Ramos (cell line): Measurements from ENCODE around the gene PRKCZ.

Experiments
- in situ Hi-C: fragments of 300-500 bp; cut with MboI; formaldehyde crosslinking; loops from one replicate; pipeline ENCODE4 v1.14.3; 2022; ENCODE audit warnings: low sequenced_read_pairs; ENCODE audit not compliant: unreplicated experiment

The PRKCZ gene

DNA sequence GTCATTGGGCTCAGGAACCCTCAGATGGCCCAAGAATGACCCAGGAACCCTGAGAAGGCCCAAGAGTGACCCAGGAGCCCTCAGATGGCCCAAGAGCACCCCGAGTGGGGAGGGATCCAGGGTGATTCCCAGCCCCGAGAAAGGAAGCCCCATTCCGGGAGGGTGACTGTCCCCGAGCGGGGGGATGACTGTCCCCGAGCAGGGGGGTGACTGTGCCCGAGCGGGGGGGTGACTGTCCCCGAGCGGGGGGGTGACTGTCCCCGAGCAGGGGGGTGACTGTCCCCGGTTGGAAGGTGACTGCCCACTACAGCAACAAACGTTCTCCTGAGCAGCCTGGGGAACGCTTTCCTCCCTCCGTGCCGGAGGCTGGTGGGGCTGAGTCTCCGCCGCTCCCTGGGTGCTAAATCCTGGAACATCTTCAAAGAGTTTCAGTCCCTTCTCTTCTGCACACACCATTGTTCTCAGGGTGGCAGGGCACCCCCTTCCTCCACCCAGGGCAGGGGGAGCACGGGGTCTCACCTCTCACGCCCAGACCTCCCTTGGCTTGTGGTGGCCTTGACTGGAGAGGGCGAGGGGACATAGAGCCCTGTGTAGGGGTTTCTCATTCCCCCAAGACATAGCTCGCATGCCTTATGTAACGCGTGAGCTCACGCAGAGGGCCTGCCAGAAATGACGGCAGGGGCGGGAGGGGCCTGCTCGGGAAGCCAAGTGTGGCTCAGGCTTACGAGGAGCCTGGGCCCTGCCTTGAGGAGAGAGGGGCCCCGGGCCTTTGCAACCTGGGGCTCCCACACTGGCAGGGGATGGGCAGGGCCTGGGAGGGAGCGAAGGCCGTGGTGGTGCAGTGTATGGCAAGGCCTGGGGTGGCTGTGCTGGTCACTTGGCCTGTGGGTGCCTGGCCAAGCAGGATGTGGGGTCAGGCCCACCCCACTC, 163.6 kb downstream of the PRKCZ start:
- in situ Hi-C loops, result no loop called here

- in situ Hi-C loops, result no loop called here
Observed at GRCh38 chr1:2214541-2215241, 164.5 kb downstream of the PRKCZ start.

- in situ Hi-C loops, result no loop called here
Observed at GRCh38 chr1:2215329-2215728, 165.1 kb downstream of the PRKCZ start.

DNA sequence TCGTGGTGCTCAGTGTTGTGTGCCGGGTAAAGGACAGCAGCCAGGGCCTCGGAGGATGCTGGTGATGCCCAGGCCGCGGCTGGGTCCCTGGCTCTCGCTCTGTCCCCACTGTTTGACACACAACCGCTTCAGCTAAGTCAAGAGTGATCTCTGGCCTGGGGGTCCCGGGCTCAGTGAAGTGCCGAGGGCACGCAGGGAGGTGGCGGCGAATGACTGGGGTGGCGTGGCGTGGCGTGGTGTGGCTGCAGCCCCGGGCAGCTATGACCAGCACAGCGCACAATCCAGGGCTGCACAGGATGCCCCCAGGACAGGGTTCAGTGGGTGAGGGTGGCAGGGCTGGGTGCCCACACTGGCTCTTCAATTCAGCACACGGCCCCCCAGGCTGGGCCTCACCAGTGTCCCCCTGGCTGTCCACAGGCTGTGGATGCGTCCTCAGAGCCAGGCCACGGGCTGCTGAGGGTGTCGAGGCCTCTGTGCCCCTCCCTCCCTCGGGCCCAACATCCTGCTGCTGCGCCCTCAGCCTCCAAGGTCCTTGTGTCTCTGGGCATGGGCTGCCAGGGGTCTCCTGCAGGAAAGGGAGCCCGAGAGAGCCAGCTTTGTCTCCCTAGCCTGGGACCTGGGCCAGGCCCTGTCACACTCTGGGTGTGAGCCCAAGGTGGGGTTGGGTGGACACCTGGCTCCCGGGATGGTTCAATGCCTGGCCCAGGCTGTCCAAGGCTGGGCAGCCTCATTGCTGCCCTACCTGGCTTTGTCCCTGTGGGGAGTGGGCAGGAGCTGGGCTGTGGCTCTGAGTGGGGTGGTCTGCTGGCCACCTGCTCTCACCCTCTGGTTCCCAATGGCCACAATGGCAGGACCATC, 165.9 kb downstream of the PRKCZ start:
- in situ Hi-C loops, result no loop called here

DNA sequence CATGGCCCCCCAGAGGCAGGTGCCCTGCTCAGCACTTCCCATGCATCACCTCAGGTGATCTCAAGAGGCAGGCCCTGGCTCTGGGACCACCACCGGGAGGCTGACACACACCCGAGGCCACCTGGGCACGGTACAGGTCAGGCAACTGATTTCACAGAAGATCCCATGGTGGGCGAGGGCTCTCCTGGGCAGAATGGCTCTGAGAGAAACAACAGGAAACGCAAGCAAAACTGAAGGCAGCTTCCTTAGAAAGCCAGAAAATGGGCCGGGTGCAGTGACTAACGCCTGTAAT, 166.5 kb downstream of the PRKCZ start:
- in situ Hi-C loops, result no loop called here

DNA sequence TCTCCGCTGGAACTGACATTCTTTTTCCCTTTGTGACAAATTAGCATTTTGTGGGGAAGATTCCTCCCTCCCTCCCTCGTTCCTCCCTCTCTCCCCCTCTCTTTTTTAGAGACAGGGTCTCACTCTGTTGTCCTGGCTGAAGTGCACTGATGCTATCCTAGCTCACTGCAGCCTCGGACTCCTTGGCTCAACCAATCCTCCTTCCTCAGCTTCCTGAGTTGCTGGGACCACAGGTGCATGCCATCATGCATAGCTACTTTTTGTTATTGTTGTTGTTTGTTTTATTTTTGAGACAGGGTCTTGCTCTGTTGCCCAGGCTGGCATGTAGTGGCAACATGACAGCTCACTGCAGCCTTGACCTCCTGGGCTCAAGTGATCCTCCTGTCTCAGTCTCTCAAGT, 171.1 kb downstream of the PRKCZ start:
- in situ Hi-C loops, result no loop called here

- in situ Hi-C loops, result no loop called here
Observed at GRCh38 chr1:2224170-2224584, 174.0 kb downstream of the PRKCZ start.

DNA sequence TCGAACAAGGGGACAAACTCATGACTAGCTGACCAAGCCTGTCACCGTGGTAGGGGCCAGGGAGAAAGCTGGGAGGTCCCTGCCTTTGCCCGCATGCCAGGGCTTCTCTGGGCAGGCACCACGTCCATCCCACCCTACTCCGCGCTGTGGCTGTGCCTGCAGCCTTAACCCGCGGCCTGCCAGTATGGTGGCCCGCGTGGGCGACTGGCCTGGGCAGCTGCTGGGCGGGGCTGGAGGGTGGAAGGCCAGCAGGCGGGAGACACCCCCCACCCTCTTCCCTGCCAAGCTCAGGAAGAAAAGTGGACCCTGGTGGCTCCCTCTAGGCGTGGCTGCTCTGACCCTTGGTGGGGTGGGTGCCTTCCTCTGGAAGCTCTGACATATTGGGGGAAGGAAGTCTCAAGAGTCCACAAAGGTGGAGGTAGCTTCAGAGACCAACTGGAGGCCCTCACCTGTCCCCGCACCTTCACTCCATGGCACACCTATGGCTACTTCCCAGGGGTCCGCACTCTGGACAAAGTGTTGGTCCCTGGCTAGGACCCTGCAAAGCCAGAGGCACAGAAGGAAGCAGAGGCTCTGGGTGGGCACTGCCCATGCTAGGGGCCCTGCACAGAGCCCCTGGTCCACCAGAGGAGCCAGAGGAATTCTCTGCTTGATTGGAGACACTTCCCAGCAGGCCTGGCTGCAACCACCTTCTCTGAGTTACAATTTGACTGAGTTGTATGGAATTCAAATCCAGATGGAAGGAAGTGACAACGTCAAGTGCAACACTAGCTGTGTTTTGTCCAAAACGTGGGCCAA, 174.6 kb downstream of the PRKCZ start:
- in situ Hi-C loops, result no loop called here

GRCh38 chr1:2226525-2227345, 176.5 kb downstream of the PRKCZ start:
- in situ Hi-C loops, result no loop called here

DNA sequence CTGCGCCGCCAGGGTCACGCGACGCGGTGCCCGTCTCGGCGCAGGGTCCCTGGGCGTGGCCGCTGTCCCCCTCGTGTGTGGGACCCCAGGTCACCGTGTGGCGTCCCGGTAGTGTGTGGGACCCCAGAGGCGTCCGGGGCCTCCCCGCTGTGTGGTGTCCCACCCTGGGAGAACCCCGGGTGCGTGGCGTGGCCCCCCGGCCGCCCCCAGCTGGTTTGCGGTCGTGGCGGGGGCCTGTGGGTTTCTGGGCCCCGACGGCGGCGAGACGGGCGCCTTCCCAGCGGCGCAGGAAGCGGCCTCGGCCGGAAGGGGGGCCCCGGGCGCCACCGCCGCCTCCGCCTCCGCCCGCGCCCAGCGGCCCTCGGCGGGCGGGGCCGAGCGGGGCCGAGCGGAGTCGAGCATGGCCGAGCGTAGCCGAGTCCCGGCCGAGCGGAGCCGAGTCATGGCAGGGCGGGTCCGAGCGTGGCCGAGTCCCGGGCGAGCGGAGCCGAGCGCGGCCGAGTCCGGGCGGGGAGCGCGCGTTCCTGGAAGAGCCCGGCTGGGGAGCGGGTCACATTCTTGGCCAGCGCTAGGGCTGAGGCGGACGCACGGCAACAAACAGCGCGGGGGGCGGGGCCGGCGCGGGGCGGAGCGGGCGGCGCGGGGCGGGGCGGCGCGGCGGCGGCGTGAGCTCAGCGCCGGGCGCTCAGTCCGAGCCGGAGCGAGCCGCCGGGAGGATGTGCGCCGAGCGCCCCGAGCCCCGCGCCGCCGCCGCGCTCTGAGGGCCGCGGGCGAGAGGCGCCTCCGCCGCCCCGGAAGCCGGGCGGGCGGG, 177.3 kb downstream of the PRKCZ start:
- in situ Hi-C loops, result no loop called here

DNA sequence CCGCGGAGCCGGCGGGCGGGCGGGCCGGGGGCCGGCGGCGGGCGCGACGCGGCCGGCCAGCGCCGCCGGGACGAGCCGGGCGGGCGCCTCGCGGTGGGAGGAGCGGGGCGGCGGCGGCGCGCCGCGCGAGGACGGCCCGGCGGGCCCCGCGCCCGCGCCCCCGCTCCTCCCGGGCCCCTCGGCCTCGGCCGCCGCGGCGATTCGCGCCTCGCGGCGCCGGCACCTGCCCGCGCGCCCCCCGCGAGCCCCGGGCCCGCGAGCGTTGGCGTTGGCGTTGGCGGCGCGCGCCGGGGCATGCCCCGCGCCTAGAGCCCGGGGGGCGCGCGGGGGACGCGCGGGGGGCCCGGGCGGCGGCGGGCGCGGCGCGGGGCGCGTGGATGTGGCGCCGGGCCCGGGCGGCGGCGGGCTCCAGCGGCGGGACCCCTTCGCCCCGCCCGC, 178.0 kb downstream of the PRKCZ start, which contains the start of gene SKI:
Gene SKI, plus strand, starts transcription at position 163 of the 438 bp plus-strand sequence. CDS start 448 bp downstream, outside the sequence.
- in situ Hi-C loops, result no loop called here

GRCh38 chr1:2228694-2229036, 178.5 kb downstream of the PRKCZ start:
- in situ Hi-C loops, result no loop called here

DNA sequence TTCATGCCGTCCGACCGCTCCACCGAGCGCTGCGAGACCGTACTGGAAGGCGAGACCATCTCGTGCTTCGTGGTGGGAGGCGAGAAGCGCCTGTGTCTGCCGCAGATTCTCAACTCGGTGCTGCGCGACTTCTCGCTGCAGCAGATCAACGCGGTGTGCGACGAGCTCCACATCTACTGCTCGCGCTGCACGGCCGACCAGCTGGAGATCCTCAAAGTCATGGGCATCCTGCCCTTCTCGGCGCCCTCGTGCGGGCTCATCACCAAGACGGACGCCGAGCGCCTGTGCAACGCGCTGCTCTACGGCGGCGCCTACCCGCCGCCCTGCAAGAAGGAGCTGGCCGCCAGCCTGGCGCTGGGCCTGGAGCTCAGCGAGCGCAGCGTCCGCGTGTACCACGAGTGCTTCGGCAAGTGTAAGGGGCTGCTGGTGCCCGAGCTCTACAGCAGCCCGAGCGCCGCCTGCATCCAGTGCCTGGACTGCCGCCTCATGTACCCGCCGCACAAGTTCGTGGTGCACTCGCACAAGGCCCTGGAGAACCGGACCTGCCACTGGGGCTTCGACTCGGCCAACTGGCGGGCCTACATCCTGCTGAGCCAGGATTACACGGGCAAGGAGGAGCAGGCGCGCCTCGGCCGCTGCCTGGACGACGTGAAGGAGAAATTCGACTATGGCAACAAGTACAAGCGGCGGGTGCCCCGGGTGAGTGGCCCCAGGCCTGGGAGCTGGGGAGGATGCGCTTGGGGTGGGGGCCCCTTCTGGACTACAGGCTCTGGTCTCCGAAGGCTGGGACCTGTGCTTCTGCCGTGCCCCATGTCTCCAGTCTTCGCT, 179.0 kb downstream of the PRKCZ start:
- in situ Hi-C loops, result no loop called here

GRCh38 chr1:2229911-2230731, 179.9 kb downstream of the PRKCZ start:
- in situ Hi-C loops, result no loop called here

GRCh38 chr1:2230781-2231531, 180.7 kb downstream of the PRKCZ start:
- in situ Hi-C loops, result no loop called here
